GM12874 (cell line): ENCODE measurements around the gene SLC16A14.

Experiments
- CTCF ChIP-seq: IDR thresholded peaks from 2 replicates; pipeline ENCODE4 v1.5.1; 2011; ENCODE audit warnings: low read depth, mild to moderate bottlenecking, control low read depth, low read length, moderate library complexity; ENCODE audit not compliant: insufficient read depth

The SLC16A14 gene

GRCh38 chr2:230023313-230023712, 45.4 kb downstream of the SLC16A14 start:
- no peak for TF ChIP-seq CTCF

GRCh38 chr2:230019742-230020141, 49.0 kb downstream of the SLC16A14 start:
- TF ChIP-seq CTCF, result no peak

- no peak for TF ChIP-seq CTCF
Measured at GRCh38 chr2:230018153-230018552, 50.6 kb downstream of the SLC16A14 start.

GRCh38 chr2:230016844-230017243, 51.9 kb downstream of the SLC16A14 start:
- TF ChIP-seq CTCF, result no peak

- TF ChIP-seq CTCF, result no peak
Measured at GRCh38 chr2:230012267-230012884, 56.3 kb downstream of the SLC16A14 start.

GRCh38 chr2:230011617-230012016, 57.1 kb downstream of the SLC16A14 start:
- TF ChIP-seq CTCF, result no peak

GRCh38 chr2:230010501-230010900, 58.2 kb downstream of the SLC16A14 start:
- TF ChIP-seq CTCF, result no peak

- no peak for TF ChIP-seq CTCF
Measured at GRCh38 chr2:230008708-230009066, 60.0 kb downstream of the SLC16A14 start.
